Measurements from ENCODE around the gene CATSPER3. TPM values are rescaled to one million over a fixed set of nuclear protein-coding genes. Genes with fewer than 3 reads are reported as not detected.

Gene CATSPER3
- total RNA-seq, 2 experiments from 2014 or later: 0.31 to 0.32 TPM

GRCh38 chr5:135058331-135058732 is 90.6 kb downstream of the CATSPER3 start:
- no peak for TF ChIP-seq CTCF (IDR thresholded peaks at IDR 0.05)
- DNase-seq: no peak
- Mint-ChIP-seq H3K4me1 (ENCODE audit: low read depth) (no peaks in the 10 kb centered on the region), H3K27ac (no peak overlapping the region), H3K36me3 (ENCODE audit: low read depth) (no peaks in the 10 kb centered on the region), H3K9me3 (no peaks in the 10 kb centered on the region), H3K27me3 (peaks cover 11% of the 10 kb centered on the region), H3K4me3 (no peak overlapping the region)
- intact Hi-C loops (cut with micrococcal nuclease): no loop called here
- CTCF ChIA-PET: no interaction called here
- POLR2A ChIA-PET: no interaction called here
- ATAC-seq: no peak

- ChIA-PET POLR2A (no interaction called here), CTCF (no interaction called here)
- Mint-ChIP-seq H3K4me1 (ENCODE audit: low read depth) (no peaks in the 10 kb centered on the region), H3K4me3 (no peak overlapping the region), H3K36me3 (ENCODE audit: low read depth) (no peaks in the 10 kb centered on the region), H3K27ac (no peak overlapping the region), H3K27me3 (peaks cover 5% of the 10 kb centered on the region), H3K9me3 (no peaks in the 10 kb centered on the region)
- intact Hi-C loops (cut with micrococcal nuclease): no loop called here
- no peak for TF ChIP-seq CTCF (IDR thresholded peaks at IDR 0.05)
- DNase-seq (no peak), ATAC-seq (no peak)
Measured at GRCh38 chr5:135059000-135059923, 91.6 kb downstream of the CATSPER3 start.

GRCh38 chr5:135060021-135060420 is 92.3 kb downstream of the CATSPER3 start:
- CTCF ChIA-PET: no interaction called here
- ATAC-seq: no peak
- H3K4me1 Mint-ChIP-seq (ENCODE audit: low read depth): no peaks in the 10 kb centered on the region
- H3K27ac Mint-ChIP-seq: no peak overlapping the region
- peaks cover 2% of the 10 kb centered on the region for H3K27me3 Mint-ChIP-seq
- intact Hi-C loops (cut with micrococcal nuclease): no loop called here
- TF ChIP-seq CTCF (IDR thresholded peaks at IDR 0.05): no peak
- no peak overlapping the region for H3K4me3 Mint-ChIP-seq
- POLR2A ChIA-PET: no interaction called here
- no peak for DNase-seq
- H3K36me3 Mint-ChIP-seq (ENCODE audit: low read depth): no peaks in the 10 kb centered on the region
- H3K9me3 Mint-ChIP-seq: no peaks in the 10 kb centered on the region

- no peaks in the 10 kb centered on the region for H3K36me3 Mint-ChIP-seq (ENCODE audit: low read depth)
- H3K9me3 Mint-ChIP-seq: no peaks in the 10 kb centered on the region
- CTCF ChIA-PET: no interaction called here
- POLR2A ChIA-PET: no interaction called here
- intact Hi-C loops (cut with micrococcal nuclease): no loop called here
- no peak for TF ChIP-seq CTCF (IDR thresholded peaks at IDR 0.05)
- no peak for DNase-seq
- H3K4me1 Mint-ChIP-seq (ENCODE audit: low read depth): no peaks in the 10 kb centered on the region
- H3K27ac Mint-ChIP-seq: no peak overlapping the region
- peaks cover 2% of the 10 kb centered on the region for H3K27me3 Mint-ChIP-seq
- ATAC-seq: no peak
- H3K4me3 Mint-ChIP-seq: no peak overlapping the region
Measured at GRCh38 chr5:135061001-135061400, 93.3 kb downstream of the CATSPER3 start.

Small RNA genes lying within 50 kb of the gene (microRNA-seq; reads per million reads assigned to microRNA genes)
- gene MIR4461 (ENCODE audit: borderline microRNAs expressed, borderline replicate concordance): not detected

Other genes with a start within 250 kb of the CATSPER3 start
- 10 to 100 TPM; 33.8 to 35.9 TPM for gene CAMLG, start 229.4 kb upstream of the CATSPER3 start, total RNA-seq
- 10 to 100 TPM; 60.8 to 67.9 TPM for gene DDX46, start 209.1 kb upstream of the CATSPER3 start, total RNA-seq
- 10 to 100 TPM; 24.4 to 25.3 TPM for gene C5orf24, start 121.9 kb upstream of the CATSPER3 start, total RNA-seq
- gene TXNDC15, start 93.5 kb upstream of the CATSPER3 start, total RNA-seq: 10 to 100 TPM; 17.1 to 26.7 TPM
- 1 to 10 TPM; 8.1 to 8.8 TPM for gene PCBD2, start 62.8 kb upstream of the CATSPER3 start, total RNA-seq
- gene PITX1, start 66.3 kb downstream of the CATSPER3 start, total RNA-seq: under 1 TPM; 0.20 to 0.31 TPM